ENCODE results near the gene STXBP3.
"Not testable (repeated sequence)": the region's sequence is repeated elsewhere in the genome, so short reads cannot be mapped to it uniquely, and the experiment has no call there.

STXBP3 gene

GRCh38 chr1:108746382-108747170, at the start of gene STXBP3:
Gene STXBP3, plus strand, starts transcription at chr1:108746674. Its CDS starts 64 bp downstream, at chr1:108746738.
- DNase-seq (ENCODE audit: low read depth), result peak; percentile 99

GRCh38 chr1:108699375-108700332, 46.8 kb upstream of the STXBP3 start:
- no peak for DNase-seq (ENCODE audit: low read depth)

- no peak for DNase-seq (ENCODE audit: low read depth)
These were observed 45.2 kb upstream of the STXBP3 start for GRCh38 chr1:108701176-108701849.

- not testable (repeated sequence) for DNase-seq (ENCODE audit: low read depth)
These were observed 44.4 kb upstream of the STXBP3 start for GRCh38 chr1:108702109-108702508.

- DNase-seq (ENCODE audit: low read depth), result peak; percentile 62
These were observed 42.5 kb upstream of the STXBP3 start for GRCh38 chr1:108703939-108704338.

- peak; percentile 82 for DNase-seq (ENCODE audit: low read depth)
These were observed 42.0 kb upstream of the STXBP3 start for GRCh38 chr1:108704496-108704895.

- DNase-seq (ENCODE audit: low read depth), result no peak
These were observed 39.8 kb upstream of the STXBP3 start for GRCh38 chr1:108706643-108707042.

- peak; percentile 24 for DNase-seq (ENCODE audit: low read depth)
These were observed 37.5 kb upstream of the STXBP3 start for GRCh38 chr1:108708691-108709660.

GRCh38 chr1:108712606-108713150, 33.8 kb upstream of the STXBP3 start, which contains the start of gene FNDC7:
Gene FNDC7, plus strand, starts transcription at chr1:108712908. Its CDS starts 26 bp downstream, at chr1:108712934.
- no peak for DNase-seq (ENCODE audit: low read depth)

GRCh38 chr1:108715932-108716331, 30.5 kb upstream of the STXBP3 start:
- no peak for DNase-seq (ENCODE audit: low read depth)

GRCh38 chr1:108716437-108717230, 29.8 kb upstream of the STXBP3 start:
- no peak for DNase-seq (ENCODE audit: low read depth)

- no peak for DNase-seq (ENCODE audit: low read depth)
These were observed 28.6 kb upstream of the STXBP3 start for GRCh38 chr1:108717774-108718316.

GRCh38 chr1:108718927-108719655, 27.4 kb upstream of the STXBP3 start:
- no peak for DNase-seq (ENCODE audit: low read depth)

- DNase-seq (ENCODE audit: low read depth), result peak; percentile 94
These were observed 26.6 kb upstream of the STXBP3 start for GRCh38 chr1:108719656-108720435.

GRCh38 chr1:108722292-108722691, 24.2 kb upstream of the STXBP3 start:
- DNase-seq (ENCODE audit: low read depth), result no peak

GRCh38 chr1:108725906-108726305, 20.6 kb upstream of the STXBP3 start:
- no peak for DNase-seq (ENCODE audit: low read depth)

GRCh38 chr1:108728327-108728923, 18.0 kb upstream of the STXBP3 start:
- no peak for DNase-seq (ENCODE audit: low read depth)

GRCh38 chr1:108729481-108729880, 17.0 kb upstream of the STXBP3 start:
- no peak for DNase-seq (ENCODE audit: low read depth)

Data from ELR (cell line).